HG03469 (cell line): ENCODE results near the gene BBS2.

Experiments used
- ATAC-seq: cut with Tn5 transposase; IDR thresholded peaks from one replicate; pipeline ENCODE4 v1.9.1; 2021; ENCODE audit warnings: mild to moderate bottlenecking, moderate library complexity, moderate number of reproducible peaks; ENCODE audit not compliant: unreplicated experiment

Gene BBS2

GRCh38 chr16:56478281-56479049 is 41.4 kb downstream of the BBS2 start:
- no peak for ATAC-seq

- ATAC-seq = no peak
These were observed 42.5 kb downstream of the BBS2 start for GRCh38 chr16:56477096-56477878.

- no peak for ATAC-seq
These were observed 44.6 kb downstream of the BBS2 start for GRCh38 chr16:56475201-56475600.

- no peak for ATAC-seq
These were observed 49.2 kb downstream of the BBS2 start for GRCh38 chr16:56470666-56471065.

- no peak for ATAC-seq
These were observed 49.6 kb downstream of the BBS2 start for GRCh38 chr16:56470232-56470631.

GRCh38 chr16:56469748-56470147 is 50.1 kb downstream of the BBS2 start:
- ATAC-seq = no peak

- no peak for ATAC-seq
These were observed 51.0 kb downstream of the BBS2 start for GRCh38 chr16:56468800-56469199.

GRCh38 chr16:56466344-56466743 is 53.5 kb downstream of the BBS2 start:
- no peak for ATAC-seq

GRCh38 chr16:56463153-56463552 is 56.7 kb downstream of the BBS2 start:
- no peak for ATAC-seq

GRCh38 chr16:56462064-56462796 is 57.6 kb downstream of the BBS2 start:
- no peak for ATAC-seq

GRCh38 chr16:56460101-56460500 is 59.7 kb downstream of the BBS2 start:
- no peak for ATAC-seq

GRCh38 chr16:56457927-56458470 is 61.8 kb downstream of the BBS2 start:
- ATAC-seq = no peak

- ATAC-seq = peak; percentile 13
These were observed 67.8 kb downstream of the BBS2 start for GRCh38 chr16:56451753-56452689.

- ATAC-seq = peak; percentile 95
These were observed 68.7 kb downstream of the BBS2 start, which contains the start of the genes NUDT21 and OGFOD1 for GRCh38 chr16:56450986-56451752. Gene NUDT21, minus strand, starts transcription at chr16:56451332. Its CDS starts 130 bp downstream, at chr16:56451202. Gene OGFOD1, plus strand, starts transcription at chr16:56451554. Its CDS starts 59 bp downstream, at chr16:56451613.

- ATAC-seq = peak; percentile 3
These were observed 69.4 kb downstream of the BBS2 start for GRCh38 chr16:56450275-56450985.

- ATAC-seq = no peak
These were observed 71.8 kb downstream of the BBS2 start for GRCh38 chr16:56448005-56448404.

GRCh38 chr16:56447286-56447685 is 72.5 kb downstream of the BBS2 start:
- ATAC-seq = no peak

GRCh38 chr16:56438038-56438437 is 81.8 kb downstream of the BBS2 start:
- no peak for ATAC-seq
